ENCODE measurements around the gene NELFB. TPM values are rescaled to one million over a fixed set of nuclear protein-coding genes. Genes with fewer than 3 reads are reported as not detected.
A peak's percentile ranks its signal among the peaks of the same experiment; 100 is the strongest.

Gene NELFB
- total and polyA plus RNA-seq, 9 of the 15 experiments (the other 6 are each of a cell fraction or from before 2014, with no cell fraction given), result 0.24 to 84.0 (median 29.7) TPM

DNA sequence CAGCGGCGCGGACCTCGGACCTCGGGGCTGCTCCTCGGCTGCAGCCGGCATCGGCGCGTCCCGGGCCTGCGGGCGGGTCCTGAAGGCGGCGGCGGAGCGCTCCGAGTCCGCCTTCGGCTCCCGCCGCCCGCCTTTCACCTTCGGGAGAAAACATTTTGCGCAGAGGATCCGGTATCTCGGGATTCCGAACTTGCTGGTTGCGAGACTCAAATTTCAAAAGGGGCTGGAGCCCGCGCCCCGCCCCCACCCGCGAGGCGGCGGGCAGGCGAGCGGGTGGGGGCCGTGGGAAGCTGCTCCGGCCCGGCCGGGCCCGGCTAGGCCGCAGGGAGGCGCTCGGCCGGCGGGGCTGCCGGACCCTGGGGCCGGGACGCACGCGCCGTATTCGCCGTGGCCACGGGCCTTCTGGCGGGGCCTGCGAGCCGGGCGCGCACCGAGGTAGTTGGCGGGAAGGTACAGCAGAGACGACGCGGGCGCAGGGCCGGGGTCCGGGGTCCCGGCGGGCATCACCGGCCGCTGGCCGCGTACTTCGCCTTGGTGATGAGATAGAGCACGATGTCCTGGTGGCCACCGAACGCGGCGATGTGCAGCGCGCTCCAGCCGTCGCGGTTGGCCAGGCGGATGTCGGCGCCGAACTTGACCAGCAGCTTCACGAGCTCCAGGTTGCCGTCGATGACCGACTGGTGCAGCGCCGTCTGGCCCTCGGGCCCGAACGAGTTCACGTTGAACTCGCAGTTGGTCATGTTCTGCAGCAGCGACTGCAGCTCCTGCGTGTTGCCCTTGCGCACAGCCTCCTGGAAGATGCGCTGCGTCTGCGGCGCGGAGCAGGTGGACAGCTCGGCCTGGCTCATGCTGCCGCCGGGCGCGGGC lies 46.2 kb downstream of the NELFB start (continued):
- TF ChIP-seq, protein P1, sequence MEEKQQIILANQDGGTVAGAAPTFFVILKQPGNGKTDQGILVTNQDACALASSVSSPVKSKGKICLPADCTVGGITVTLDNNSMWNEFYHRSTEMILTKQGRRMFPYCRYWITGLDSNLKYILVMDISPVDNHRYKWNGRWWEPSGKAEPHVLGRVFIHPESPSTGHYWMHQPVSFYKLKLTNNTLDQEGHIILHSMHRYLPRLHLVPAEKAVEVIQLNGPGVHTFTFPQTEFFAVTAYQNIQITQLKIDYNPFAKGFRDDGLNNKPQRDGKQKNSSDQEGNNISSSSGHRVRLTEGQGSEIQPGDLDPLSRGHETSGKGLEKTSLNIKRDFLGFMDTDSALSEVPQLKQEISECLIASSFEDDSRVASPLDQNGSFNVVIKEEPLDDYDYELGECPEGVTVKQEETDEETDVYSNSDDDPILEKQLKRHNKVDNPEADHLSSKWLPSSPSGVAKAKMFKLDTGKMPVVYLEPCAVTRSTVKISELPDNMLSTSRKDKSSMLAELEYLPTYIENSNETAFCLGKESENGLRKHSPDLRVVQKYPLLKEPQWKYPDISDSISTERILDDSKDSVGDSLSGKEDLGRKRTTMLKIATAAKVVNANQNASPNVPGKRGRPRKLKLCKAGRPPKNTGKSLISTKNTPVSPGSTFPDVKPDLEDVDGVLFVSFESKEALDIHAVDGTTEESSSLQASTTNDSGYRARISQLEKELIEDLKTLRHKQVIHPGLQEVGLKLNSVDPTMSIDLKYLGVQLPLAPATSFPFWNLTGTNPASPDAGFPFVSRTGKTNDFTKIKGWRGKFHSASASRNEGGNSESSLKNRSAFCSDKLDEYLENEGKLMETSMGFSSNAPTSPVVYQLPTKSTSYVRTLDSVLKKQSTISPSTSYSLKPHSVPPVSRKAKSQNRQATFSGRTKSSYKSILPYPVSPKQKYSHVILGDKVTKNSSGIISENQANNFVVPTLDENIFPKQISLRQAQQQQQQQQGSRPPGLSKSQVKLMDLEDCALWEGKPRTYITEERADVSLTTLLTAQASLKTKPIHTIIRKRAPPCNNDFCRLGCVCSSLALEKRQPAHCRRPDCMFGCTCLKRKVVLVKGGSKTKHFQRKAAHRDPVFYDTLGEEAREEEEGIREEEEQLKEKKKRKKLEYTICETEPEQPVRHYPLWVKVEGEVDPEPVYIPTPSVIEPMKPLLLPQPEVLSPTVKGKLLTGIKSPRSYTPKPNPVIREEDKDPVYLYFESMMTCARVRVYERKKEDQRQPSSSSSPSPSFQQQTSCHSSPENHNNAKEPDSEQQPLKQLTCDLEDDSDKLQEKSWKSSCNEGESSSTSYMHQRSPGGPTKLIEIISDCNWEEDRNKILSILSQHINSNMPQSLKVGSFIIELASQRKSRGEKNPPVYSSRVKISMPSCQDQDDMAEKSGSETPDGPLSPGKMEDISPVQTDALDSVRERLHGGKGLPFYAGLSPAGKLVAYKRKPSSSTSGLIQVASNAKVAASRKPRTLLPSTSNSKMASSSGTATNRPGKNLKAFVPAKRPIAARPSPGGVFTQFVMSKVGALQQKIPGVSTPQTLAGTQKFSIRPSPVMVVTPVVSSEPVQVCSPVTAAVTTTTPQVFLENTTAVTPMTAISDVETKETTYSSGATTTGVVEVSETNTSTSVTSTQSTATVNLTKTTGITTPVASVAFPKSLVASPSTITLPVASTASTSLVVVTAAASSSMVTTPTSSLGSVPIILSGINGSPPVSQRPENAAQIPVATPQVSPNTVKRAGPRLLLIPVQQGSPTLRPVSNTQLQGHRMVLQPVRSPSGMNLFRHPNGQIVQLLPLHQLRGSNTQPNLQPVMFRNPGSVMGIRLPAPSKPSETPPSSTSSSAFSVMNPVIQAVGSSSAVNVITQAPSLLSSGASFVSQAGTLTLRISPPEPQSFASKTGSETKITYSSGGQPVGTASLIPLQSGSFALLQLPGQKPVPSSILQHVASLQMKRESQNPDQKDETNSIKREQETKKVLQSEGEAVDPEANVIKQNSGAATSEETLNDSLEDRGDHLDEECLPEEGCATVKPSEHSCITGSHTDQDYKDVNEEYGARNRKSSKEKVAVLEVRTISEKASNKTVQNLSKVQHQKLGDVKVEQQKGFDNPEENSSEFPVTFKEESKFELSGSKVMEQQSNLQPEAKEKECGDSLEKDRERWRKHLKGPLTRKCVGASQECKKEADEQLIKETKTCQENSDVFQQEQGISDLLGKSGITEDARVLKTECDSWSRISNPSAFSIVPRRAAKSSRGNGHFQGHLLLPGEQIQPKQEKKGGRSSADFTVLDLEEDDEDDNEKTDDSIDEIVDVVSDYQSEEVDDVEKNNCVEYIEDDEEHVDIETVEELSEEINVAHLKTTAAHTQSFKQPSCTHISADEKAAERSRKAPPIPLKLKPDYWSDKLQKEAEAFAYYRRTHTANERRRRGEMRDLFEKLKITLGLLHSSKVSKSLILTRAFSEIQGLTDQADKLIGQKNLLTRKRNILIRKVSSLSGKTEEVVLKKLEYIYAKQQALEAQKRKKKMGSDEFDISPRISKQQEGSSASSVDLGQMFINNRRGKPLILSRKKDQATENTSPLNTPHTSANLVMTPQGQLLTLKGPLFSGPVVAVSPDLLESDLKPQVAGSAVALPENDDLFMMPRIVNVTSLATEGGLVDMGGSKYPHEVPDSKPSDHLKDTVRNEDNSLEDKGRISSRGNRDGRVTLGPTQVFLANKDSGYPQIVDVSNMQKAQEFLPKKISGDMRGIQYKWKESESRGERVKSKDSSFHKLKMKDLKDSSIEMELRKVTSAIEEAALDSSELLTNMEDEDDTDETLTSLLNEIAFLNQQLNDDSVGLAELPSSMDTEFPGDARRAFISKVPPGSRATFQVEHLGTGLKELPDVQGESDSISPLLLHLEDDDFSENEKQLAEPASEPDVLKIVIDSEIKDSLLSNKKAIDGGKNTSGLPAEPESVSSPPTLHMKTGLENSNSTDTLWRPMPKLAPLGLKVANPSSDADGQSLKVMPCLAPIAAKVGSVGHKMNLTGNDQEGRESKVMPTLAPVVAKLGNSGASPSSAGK (IDR thresholded peaks at IDR 0.05), result peak; percentile 97
- TF ChIP-seq, protein P2, sequence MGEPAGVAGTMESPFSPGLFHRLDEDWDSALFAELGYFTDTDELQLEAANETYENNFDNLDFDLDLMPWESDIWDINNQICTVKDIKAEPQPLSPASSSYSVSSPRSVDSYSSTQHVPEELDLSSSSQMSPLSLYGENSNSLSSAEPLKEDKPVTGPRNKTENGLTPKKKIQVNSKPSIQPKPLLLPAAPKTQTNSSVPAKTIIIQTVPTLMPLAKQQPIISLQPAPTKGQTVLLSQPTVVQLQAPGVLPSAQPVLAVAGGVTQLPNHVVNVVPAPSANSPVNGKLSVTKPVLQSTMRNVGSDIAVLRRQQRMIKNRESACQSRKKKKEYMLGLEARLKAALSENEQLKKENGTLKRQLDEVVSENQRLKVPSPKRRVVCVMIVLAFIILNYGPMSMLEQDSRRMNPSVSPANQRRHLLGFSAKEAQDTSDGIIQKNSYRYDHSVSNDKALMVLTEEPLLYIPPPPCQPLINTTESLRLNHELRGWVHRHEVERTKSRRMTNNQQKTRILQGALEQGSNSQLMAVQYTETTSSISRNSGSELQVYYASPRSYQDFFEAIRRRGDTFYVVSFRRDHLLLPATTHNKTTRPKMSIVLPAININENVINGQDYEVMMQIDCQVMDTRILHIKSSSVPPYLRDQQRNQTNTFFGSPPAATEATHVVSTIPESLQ (CRISPR knock-in tag; IDR thresholded peaks at IDR 0.05), result no peak; the same call in 1 of the 2 replicates
- TF ChIP-seq ZNF584 (CRISPR knock-in tag; IDR thresholded peaks at IDR 0.05; ENCODE audit: low read depth) (no peak), TAF15 (IDR thresholded peaks at IDR 0.05; ENCODE audit: low read depth, low read length) (no peak), ETV5 (CRISPR knock-in tag; IDR thresholded peaks at IDR 0.05; ENCODE audit: low read depth) (no peak), CC2D1A (IDR thresholded peaks at IDR 0.05) (no peak), U2AF1 (optimal IDR thresholded peaks at IDR 0.05; ENCODE audit: low read depth, low read length) (peak; percentile 85)
- TF ChIP-seq, protein P3, sequence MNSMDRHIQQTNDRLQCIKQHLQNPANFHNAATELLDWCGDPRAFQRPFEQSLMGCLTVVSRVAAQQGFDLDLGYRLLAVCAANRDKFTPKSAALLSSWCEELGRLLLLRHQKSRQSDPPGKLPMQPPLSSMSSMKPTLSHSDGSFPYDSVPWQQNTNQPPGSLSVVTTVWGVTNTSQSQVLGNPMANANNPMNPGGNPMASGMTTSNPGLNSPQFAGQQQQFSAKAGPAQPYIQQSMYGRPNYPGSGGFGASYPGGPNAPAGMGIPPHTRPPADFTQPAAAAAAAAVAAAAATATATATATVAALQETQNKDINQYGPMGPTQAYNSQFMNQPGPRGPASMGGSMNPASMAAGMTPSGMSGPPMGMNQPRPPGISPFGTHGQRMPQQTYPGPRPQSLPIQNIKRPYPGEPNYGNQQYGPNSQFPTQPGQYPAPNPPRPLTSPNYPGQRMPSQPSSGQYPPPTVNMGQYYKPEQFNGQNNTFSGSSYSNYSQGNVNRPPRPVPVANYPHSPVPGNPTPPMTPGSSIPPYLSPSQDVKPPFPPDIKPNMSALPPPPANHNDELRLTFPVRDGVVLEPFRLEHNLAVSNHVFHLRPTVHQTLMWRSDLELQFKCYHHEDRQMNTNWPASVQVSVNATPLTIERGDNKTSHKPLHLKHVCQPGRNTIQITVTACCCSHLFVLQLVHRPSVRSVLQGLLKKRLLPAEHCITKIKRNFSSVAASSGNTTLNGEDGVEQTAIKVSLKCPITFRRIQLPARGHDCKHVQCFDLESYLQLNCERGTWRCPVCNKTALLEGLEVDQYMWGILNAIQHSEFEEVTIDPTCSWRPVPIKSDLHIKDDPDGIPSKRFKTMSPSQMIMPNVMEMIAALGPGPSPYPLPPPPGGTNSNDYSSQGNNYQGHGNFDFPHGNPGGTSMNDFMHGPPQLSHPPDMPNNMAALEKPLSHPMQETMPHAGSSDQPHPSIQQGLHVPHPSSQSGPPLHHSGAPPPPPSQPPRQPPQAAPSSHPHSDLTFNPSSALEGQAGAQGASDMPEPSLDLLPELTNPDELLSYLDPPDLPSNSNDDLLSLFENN (IDR thresholded peaks at IDR 0.05; ENCODE audit: low read depth in 2 of 2, low read length in 2 of 2), result 0 out of 4 replicates have a peak, but pooled peaks of 1 of the 2 experiments have one; percentile 3
